GM21717 (cell line): ENCODE data around the gene C1RL.
"Not testable (repeated sequence)": the region's sequence is repeated elsewhere in the genome, so short reads cannot be mapped to it uniquely, and the experiment has no call there.

Experiments used
- ATAC-seq: cut with Tn5 transposase; IDR thresholded peaks from one replicate; pipeline ENCODE4 v1.9.1; 2021; ENCODE audit warnings: mild to moderate bottlenecking, moderate library complexity; ENCODE audit not compliant: unreplicated experiment

C1RL gene

DNA sequence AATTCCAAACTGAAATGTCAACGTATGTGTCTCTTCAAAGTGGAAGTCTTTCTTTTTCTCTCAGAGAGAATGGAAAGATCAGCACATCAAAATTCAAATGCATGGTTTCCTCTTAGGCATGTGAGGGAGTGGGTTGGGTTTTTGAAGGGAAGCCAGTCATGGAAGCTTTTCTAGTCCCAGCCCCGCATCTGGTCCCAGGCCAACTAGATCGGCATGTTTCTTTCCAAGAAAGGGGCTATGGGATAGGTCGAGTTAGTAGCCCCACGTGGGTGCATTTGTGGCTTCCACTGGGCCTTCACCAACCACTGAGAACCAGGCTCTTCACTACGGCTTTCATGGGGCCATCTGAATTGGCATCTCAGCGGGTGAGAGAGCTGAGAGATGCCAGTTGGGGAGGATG, 41.9 kb downstream of the C1RL start:
- no peak for ATAC-seq

DNA sequence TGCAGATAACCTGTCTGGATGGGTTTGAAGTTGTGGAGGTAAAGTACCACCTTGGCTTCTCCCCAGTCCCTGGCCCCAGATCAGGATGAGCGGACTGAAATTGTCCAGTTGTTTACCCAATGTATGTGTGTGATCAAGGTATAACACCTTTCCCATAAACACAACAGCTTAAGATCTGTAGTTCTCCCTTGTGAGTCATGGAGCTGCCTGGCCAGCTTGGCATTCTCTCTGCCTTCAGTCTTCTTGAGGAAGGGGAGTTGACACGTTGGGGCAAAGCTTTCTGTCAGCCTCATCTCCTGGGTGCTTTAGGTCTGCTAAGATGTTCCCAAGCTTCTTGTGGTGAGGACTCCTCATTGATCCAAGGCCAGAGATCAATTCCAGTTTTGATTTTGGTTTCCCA, 42.4 kb downstream of the C1RL start:
- ATAC-seq, result no peak

DNA sequence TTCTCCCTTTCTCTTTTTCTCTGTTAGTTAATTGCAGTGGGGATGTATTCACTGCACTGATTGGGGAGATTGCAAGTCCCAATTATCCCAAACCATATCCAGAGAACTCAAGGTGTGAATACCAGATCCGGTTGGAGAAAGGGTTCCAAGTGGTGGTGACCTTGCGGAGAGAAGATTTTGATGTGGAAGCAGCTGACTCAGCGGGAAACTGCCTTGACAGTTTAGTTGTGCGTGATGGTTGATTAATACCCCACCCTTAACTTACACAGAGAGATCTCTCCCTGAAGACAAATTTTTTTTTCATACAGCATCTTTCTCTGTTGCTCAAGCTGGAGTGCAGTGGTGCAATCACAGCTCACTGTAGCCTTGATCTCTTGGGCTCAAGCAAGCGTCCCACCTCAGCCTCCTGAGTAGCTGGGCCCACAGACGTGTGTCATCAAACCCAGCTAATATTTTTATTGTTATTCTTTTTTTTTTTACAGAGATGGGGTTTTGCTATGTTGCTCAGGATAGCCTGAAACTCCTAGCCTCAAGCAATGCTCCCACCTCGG, 43.9 kb downstream of the C1RL start:
- ATAC-seq, result no peak

DNA sequence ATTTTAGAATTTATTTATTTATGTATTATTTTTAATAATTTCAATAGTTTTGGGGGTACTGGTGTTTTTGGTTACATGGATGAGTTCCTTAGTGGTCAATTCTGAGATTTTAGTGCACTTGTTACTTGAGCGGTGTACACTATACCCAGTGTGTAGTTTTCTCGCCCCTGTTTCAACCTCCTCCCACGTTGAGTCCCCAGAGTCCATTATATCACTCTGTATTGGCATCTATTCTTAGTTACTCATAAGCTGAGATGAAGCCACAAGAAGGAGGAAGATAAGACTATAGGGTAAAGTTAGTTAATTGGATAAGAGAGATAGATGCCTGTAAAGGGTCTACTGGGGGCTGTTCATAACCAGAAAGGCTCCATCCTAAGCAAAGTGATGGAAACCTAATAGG, 44.5 kb downstream of the C1RL start:
- ATAC-seq, result no peak

DNA sequence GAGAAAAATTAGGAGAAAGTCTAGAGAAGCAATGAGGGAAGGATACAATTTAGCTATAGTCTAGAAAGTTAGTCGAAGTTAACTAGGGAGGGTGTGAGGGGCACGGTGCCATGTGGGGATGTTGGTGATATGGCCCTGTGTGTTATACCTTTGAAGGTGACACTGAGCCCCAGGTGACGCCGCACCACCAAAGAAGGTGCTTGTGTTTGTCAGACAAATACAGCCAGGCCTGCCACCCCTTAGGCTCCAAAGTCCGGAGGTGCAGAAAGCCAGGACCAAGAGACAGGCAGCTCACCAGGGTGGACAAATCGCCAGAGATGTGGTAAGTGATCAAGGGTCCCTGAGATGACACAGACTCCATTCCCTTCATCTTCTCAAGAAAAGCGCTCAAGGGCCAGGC, 47.4 kb downstream of the C1RL start:
- no peak for ATAC-seq

DNA sequence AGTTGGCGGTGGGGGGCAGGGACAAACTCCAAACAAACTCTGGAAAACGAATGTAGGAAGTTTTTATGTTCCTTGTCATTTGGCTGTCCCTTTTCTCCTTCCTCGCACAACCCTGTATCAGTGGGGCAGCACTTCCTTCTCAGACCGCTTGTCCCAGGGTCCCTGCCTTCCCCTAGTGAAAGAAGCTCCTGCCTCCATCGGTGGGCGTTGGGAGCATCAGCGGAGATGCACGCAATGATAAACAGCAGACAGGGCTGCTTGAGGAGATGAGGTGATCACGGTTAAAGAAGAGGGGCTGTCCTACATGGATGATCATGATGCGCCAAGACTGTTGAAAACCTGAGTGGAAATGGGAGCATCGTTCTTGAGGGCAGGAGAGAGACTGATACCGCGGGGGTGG, 47.9 kb downstream of the C1RL start:
- ATAC-seq, result no peak

DNA sequence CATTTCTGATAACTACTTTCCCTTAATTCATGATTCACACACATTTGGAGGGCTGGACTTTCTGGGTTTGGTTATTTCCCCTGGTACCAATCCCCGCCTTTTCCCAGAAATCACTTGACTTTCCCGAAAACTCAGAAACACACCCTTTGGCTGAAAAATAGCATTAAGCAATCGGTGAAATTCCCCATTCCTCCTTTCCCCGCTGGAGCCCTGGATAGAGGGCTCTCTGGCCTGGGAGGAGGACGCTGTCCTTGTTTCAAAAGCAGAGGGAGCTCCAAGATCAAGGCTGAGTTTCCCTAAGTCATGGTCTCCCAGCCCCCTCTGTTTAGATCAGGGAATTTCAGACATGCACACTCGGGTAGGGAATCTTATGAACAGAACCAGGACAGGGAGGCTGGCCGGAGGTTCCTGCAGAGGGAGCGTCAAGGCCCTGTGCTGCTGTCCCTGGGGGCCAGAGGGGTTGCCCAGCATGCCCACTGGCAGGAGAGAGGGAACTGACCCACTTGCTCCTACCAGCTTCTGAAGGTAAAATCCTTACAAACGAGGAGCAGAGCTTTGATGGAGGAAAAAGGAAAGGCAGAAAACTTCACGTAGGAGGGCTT, 48.6 kb downstream of the C1RL start, which contains the start of gene C1S:
Gene C1S (plus strand): TSS at position 366 of the 602 bp plus-strand sequence. CDS start 1,195 bp downstream, outside the sequence.
- no peak for ATAC-seq

DNA sequence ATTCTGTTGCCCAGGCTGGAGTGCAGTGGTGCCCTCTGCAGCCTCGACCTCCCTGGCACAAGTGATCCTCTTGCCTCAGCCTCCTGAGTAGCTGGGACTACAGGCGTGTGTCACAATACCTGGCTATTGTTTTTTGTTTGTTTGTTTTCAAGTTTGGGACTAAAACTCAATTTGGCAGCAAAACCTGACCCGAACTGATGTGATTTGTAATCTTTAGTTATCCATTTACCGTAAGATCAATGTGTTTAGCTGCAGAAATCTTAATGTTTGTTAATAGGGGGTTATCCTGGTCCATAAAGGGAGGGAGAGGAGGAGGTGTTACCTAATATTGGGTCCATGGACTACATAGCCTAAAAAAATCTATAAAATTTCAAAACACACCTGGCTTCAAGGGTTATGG, 49.2 kb downstream of the C1RL start:
- ATAC-seq, result no peak

DNA sequence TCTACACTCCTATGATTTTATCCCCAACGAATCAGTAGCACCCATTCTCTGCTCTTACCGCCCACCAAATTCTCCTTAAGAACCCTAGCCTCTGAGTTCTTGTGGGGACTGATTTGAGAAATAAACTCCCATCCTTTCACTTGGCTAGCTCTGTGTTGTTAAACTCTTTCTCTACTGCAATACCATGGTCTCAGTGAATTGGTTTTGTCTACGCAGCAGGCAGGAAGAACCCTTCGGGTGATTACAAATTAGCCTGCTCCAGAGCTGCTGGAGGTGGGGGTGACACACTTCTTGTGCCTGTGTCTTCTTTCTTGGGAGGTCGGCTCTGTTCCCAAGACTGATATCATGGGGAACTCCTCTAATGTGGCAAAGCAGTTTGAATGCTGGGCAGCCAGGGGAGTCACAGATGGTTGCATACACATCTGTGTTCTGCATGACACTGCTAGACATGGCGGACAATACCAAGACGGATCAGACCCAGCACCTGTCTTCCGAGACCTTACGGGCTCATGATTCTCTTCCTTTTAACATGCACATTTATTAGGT, 50.1 kb downstream of the C1RL start:
- ATAC-seq, result no peak

DNA sequence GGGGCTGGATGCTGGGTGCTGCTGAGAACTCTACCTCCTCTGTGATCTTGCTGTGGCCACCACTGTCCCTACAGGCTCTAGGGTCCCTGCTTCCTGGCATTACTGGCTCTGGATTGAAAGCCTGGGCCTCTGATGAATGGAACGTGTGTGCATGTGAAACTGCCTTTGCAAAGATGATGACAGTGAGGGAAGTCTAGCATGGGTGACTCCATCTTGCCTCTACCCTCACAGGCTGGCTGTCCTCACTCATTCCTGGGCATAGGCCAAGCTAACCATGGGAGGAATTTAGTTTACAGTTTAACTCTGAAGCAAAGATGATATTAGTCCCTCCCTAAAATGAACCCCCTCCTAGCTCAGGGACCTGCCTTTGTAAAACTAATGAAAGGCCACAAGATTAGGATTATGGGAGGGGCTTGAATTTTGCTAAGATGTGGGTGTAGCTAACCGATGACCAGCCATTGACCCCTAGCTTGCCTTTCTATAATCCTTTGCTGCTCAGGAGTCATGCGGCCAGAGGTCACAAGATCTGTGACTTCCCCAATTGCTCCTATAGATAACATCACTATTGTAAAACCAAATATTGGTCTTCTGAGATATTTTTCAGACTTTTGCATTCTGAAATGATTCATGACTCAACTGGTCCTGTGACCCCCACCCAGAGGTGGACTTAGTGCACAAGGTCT, 50.7 kb downstream of the C1RL start:
- ATAC-seq, result no peak

DNA sequence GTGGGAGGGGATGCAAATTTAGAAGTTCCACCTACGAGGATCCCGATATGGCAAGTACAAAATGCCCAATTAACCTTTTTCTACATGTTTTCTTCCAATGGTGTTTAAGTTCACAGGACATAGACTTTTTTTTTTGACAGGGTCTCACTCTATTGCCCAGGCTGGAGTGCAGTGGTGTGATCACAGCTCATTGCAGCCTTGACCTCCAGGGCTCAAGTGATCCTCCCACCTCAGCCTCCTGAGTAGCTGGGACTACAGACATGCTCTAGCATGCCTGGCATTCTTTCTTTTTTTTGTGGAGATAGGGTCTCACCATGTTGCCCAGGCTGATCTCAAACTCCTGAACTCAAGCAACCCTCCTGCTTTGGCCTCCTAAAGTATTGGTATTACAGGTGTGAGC, 53.3 kb downstream of the C1RL start:
- not testable (repeated sequence) for ATAC-seq

DNA sequence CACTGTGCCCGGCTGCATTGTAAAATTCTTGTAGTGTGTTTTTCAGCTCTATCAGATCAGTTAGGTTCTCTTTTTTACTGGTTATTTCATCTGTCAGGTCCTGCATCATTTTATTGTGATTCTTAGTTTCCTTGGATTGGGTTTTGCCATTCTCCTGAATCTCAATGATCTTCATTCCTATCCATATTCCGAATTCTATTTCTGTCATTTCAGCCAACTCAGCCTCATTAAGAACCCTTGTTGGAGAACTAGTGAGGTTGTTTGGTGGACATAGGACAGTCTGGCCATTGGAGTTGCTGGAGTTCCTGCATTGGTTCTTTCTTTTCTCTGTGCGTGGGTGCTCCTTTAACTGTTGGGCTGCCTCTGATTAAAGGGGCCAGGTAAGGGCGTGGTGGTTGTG, 54.1 kb downstream of the C1RL start:
- ATAC-seq, result no peak

DNA sequence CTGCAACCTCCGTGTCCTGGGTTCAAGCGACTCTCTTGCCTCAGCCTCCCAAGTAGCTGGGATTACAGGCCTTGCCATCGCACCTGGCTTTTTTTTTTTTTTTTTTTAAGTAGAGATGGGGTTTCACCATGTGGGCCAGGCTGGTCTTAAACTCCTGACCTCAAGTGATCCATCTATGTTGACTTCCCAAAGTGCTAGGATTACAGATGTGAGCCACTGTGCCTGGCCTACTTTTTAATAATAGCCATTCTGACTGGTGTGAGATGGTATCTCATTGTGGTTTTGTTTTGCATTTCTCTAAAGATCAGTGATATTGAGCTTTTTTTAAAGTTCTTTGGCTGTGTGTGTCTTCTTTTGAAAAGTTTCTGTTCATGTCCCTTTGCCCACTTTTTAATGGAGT, 59.0 kb downstream of the C1RL start:
- ATAC-seq, result not testable (repeated sequence)

DNA sequence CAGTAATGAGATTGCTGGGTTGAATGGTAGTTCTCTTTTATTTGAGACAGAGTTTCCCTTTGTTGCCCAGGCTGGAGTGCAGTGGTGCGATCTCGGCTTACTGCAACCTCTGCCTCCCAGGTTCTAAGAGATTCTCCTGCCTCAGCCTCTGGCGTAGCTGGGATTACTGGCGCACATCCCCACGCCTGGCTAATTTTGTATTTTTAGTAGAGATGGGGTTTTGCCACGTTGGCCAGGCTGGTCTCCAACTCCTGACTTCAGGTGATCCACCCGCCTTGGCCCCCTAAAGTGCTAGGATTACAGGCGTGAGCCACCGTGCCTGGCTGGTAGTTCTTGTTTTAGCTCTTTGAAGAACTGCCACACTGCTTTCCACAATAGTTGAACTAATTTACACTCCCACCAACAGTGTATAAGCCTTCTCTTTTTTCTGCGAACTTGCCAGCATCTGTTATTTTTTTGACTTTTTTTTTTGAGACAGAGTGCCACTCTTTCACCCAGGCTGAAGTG, 59.5 kb downstream of the C1RL start:
- ATAC-seq, result not testable (repeated sequence)

DNA sequence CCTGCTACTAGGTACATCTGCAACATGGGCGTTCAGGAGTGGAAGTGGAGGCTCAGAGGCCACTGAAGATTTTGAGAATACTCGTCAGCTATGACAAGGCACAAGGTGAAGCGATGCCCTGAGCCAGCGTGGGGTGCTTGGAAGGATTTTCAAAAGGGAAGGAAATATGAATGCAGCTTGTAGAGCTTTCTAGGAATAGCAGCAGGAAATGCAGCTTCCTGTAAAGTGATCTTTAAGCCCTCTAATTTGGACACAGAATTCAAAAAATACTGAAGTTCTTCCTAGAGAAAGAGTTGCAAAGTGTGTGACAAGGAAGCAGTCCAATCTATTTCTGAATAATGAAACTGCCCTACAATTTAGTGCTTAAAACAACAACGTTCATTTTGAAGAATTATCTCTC, 61.7 kb downstream of the C1RL start:
- ATAC-seq, result no peak

DNA sequence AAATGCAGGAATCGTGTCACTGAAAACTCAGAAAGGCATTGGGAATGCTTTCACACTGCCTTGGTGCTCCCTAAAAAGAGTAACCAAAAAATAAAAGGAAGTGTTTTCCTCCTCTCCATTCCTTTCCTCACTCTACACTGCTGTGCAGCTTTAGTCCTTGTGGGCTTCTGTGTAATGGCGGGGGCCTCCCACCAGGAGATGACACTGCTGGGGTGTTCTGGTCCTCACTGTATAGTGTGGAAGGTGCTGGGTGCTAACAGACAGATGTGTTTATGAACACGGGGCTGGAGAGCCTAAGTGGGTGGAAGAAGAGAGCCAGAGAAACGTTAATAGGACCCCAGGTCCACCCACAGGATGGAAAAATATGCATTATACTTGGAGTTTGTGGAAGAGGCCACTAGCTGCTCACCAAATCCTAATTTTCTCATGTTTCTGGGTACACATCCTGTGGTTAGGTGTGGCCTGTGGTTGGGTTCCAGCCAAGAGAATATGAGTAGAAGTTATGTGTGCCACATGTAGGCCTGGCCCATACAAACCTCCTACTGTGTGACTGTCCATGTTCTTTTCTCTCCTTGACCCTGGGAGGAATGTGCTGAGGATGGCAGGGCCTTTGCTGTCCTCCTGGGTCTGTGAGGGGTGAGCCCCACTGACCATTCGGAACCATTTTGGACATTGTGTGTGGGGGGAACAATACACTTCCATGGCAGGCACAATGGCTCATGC, 62.5 kb downstream of the C1RL start:
- no peak for ATAC-seq

DNA sequence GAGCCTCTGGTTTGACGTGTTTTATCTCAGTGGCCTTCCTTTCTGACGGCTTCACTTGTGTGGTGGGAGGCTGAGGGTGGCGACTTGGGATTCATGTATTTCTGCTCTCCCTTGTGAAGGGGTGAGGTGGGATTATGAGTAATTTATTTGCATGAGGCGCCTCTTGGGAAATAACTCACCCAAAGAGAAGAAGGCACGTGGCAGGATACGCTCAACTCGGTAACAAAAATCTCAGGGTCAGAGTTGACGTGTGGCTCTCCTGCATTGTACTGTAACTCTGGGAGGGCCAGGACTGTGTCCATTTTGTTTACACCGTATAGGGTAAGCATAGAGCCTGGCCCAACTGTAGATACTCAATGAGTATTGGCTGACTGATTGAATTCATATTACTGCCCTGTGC, 63.1 kb downstream of the C1RL start:
- no peak for ATAC-seq
